Activated naive CD4-positive, alpha-beta T cell treated with anti-CD3 and anti-CD28 coated beads for 36 hours (primary cell): Measurements from ENCODE around the gene IHH. TPM values are rescaled to one million over a fixed set of nuclear protein-coding genes. Genes with fewer than 3 reads are reported as not detected.
A peak's percentile ranks its signal among the peaks of the same experiment; 100 is the strongest.

ENCODE experiments used
- CTCF ChIA-PET: fragments of 350-600 bp; sonication (Branson Sonifier 250); formaldehyde crosslinking; loops from one replicate; lab custom pipeline; 2021; ENCODE audit warnings: antibody characterized with exemption; lab: Charles Lee
- DNase-seq: peaks from one replicate; pipeline ENCODE4 v3.0.0-alpha.2; 2020
- H3K27ac Mint-ChIP-seq: one replicate; pipeline ENCODE4 v1.8.0; 2021; ENCODE audit warnings: mild to moderate bottlenecking, mixed read lengths
- H3K27me3 Mint-ChIP-seq: one replicate; pipeline ENCODE4 v1.8.0; 2021; ENCODE audit warnings: low read depth, mixed read lengths
- H3K36me3 Mint-ChIP-seq: one replicate; pipeline ENCODE4 v1.8.0; 2021; ENCODE audit warnings: low read depth, mixed read lengths
- H3K4me1 Mint-ChIP-seq: one replicate; pipeline ENCODE4 v1.8.0; 2021; ENCODE audit warnings: low read depth, mixed read lengths
- H3K4me3 Mint-ChIP-seq: one replicate; pipeline ENCODE4 v1.8.0; 2021; ENCODE audit warnings: mild to moderate bottlenecking, moderate library complexity, mixed read lengths
- H3K9me3 Mint-ChIP-seq: one replicate; pipeline ENCODE4 v1.8.0; 2021; ENCODE audit warnings: mixed read lengths
- intact Hi-C: fragments of 100-400 bp; cut with micrococcal nuclease; formaldehyde crosslinking; loops from one replicate; pipeline ENCODE4 v1.15.1; 2023
- total RNA-seq, 2 experiments: library from RNA; stranded (reverse); gene quantifications; one replicate each; pipeline ENCODE4 v1.2.3, GENCODE V29; 2021

Gene IHH
- total RNA-seq, 2 experiments from 2014 or later = not detected

- H3K36me3 Mint-ChIP-seq = no peaks in the 10 kb centered on the region
- no peak overlapping the region for H3K27ac Mint-ChIP-seq
- H3K9me3 Mint-ChIP-seq = no peaks in the 10 kb centered on the region
- no peak for DNase-seq
- peaks cover 21% of the 10 kb centered on the region for H3K27me3 Mint-ChIP-seq
- H3K4me1 Mint-ChIP-seq = no peaks in the 10 kb centered on the region
- CTCF ChIA-PET = interaction anchor here (0.5 to 8.9 kb wide), 7 partner anchors 15 to 431 kb away, joined by 3 to 72 read pairs (median 4); partner anchors contain the start of gene NHEJ1
- H3K4me3 Mint-ChIP-seq = no peak overlapping the region
- intact Hi-C loops = no loop called here
These were observed 28.5 kb downstream of the IHH start for GRCh38 chr2:219032051-219032745.

- H3K4me1 Mint-ChIP-seq = no peaks in the 10 kb centered on the region
- H3K9me3 Mint-ChIP-seq = no peaks in the 10 kb centered on the region
- H3K27me3 Mint-ChIP-seq = peaks cover 21% of the 10 kb centered on the region
- no peak overlapping the region for H3K27ac Mint-ChIP-seq
- CTCF ChIA-PET = interaction anchor here (0.8 to 8.9 kb wide), 9 partner anchors 13 to 493 kb away, joined by 3 to 72 read pairs (median 14); partner anchors contain the start of gene NHEJ1
- no peaks in the 10 kb centered on the region for H3K36me3 Mint-ChIP-seq
- no peak overlapping the region for H3K4me3 Mint-ChIP-seq
- intact Hi-C loops = no loop called here
- DNase-seq = no peak
These were observed 29.5 kb downstream of the IHH start for GRCh38 chr2:219031005-219031738.

- H3K4me1 Mint-ChIP-seq = no peaks in the 10 kb centered on the region
- H3K27me3 Mint-ChIP-seq = peaks cover 18% of the 10 kb centered on the region
- H3K4me3 Mint-ChIP-seq = no peak overlapping the region
- H3K9me3 Mint-ChIP-seq = no peaks in the 10 kb centered on the region
- no peak overlapping the region for H3K27ac Mint-ChIP-seq
- H3K36me3 Mint-ChIP-seq = no peaks in the 10 kb centered on the region
- intact Hi-C loops = no loop called here
- no peak for DNase-seq
- CTCF ChIA-PET = interaction anchor here (0.6 to 8.9 kb wide), 42 partner anchors 8 to 493 kb away, joined by 3 to 72 read pairs (median 5); partner anchors contain the start of genes CFAP65, IHH and NHEJ1
These were observed 30.4 kb downstream of the IHH start for GRCh38 chr2:219030177-219030940.

- no peaks in the 10 kb centered on the region for H3K36me3 Mint-ChIP-seq
- intact Hi-C loops = loop anchor here (1.0 kb wide), 3 partner anchors 49 to 126 kb away; no protein-coding TSS in a partner anchor
- no peaks in the 10 kb centered on the region for H3K9me3 Mint-ChIP-seq
- peaks cover 18% of the 10 kb centered on the region for H3K27me3 Mint-ChIP-seq
- no peaks in the 10 kb centered on the region for H3K4me1 Mint-ChIP-seq
- DNase-seq = peak; percentile 83
- CTCF ChIA-PET = interaction anchor here (0.6 to 8.9 kb wide), 42 partner anchors 8 to 494 kb away, joined by 3 to 72 read pairs (median 5); partner anchors contain the start of genes CFAP65, IHH and NHEJ1
- H3K27ac Mint-ChIP-seq = no peak overlapping the region
- no peak overlapping the region for H3K4me3 Mint-ChIP-seq
These were observed 30.9 kb downstream of the IHH start for GRCh38 chr2:219029829-219030165.

GRCh38 chr2:219028996-219029828 is 31.5 kb downstream of the IHH start:
- H3K4me3 Mint-ChIP-seq = no peak overlapping the region
- no peaks in the 10 kb centered on the region for H3K36me3 Mint-ChIP-seq
- no peak for DNase-seq
- no peak overlapping the region for H3K27ac Mint-ChIP-seq
- no peaks in the 10 kb centered on the region for H3K9me3 Mint-ChIP-seq
- CTCF ChIA-PET = interaction anchor here (0.7 to 8.9 kb wide), 38 partner anchors 8 to 495 kb away, joined by 3 to 72 read pairs (median 5); partner anchors contain the start of genes CFAP65, IHH and NHEJ1
- intact Hi-C loops = loop anchor here (1.0 kb wide), 3 partner anchors 49 to 126 kb away; no protein-coding TSS in a partner anchor
- H3K27me3 Mint-ChIP-seq = peaks cover 18% of the 10 kb centered on the region
- no peaks in the 10 kb centered on the region for H3K4me1 Mint-ChIP-seq

- Mint-ChIP-seq H3K36me3 (no peaks in the 10 kb centered on the region), H3K27me3 (peaks cover 13% of the 10 kb centered on the region), H3K4me3 (no peak overlapping the region), H3K4me1 (no peaks in the 10 kb centered on the region), H3K27ac (no peak overlapping the region), H3K9me3 (no peaks in the 10 kb centered on the region)
- intact Hi-C loops = no loop called here
- CTCF ChIA-PET = interaction anchor here (0.9 to 8.9 kb wide), 6 partner anchors 9 to 129 kb away, joined by 3 to 72 read pairs (median 5); partner anchors contain the start of gene NHEJ1
- DNase-seq = no peak
These were observed 32.6 kb downstream of the IHH start for GRCh38 chr2:219028141-219028540.

GRCh38 chr2:219027511-219028055 is 33.1 kb downstream of the IHH start:
- Mint-ChIP-seq H3K27me3 (peaks cover 11% of the 10 kb centered on the region), H3K36me3 (no peaks in the 10 kb centered on the region), H3K27ac (no peak overlapping the region), H3K4me1 (no peaks in the 10 kb centered on the region), H3K4me3 (no peak overlapping the region), H3K9me3 (no peaks in the 10 kb centered on the region)
- no peak for DNase-seq
- intact Hi-C loops = no loop called here
- CTCF ChIA-PET = interaction anchor here (0.6 to 8.9 kb wide), 12 partner anchors 10 to 268 kb away, joined by 3 to 72 read pairs (median 4); partner anchors contain the start of gene NHEJ1

GRCh38 chr2:219026946-219027345 is 33.8 kb downstream of the IHH start:
- H3K4me1 Mint-ChIP-seq = no peaks in the 10 kb centered on the region
- no peaks in the 10 kb centered on the region for H3K36me3 Mint-ChIP-seq
- intact Hi-C loops = no loop called here
- peaks cover 7% of the 10 kb centered on the region for H3K27me3 Mint-ChIP-seq
- H3K4me3 Mint-ChIP-seq = no peak overlapping the region
- no peaks in the 10 kb centered on the region for H3K9me3 Mint-ChIP-seq
- no peak for DNase-seq
- CTCF ChIA-PET = interaction anchor here (0.6 to 8.9 kb wide), 11 partner anchors 11 to 268 kb away, joined by 3 to 72 read pairs (median 4); partner anchors contain the start of gene NHEJ1
- H3K27ac Mint-ChIP-seq = no peak overlapping the region

- intact Hi-C loops = no loop called here
- H3K27me3 Mint-ChIP-seq = peaks cover 5% of the 10 kb centered on the region
- H3K4me1 Mint-ChIP-seq = no peaks in the 10 kb centered on the region
- DNase-seq = no peak
- no peak overlapping the region for H3K4me3 Mint-ChIP-seq
- CTCF ChIA-PET = interaction anchor here (1.6 to 8.9 kb wide), 4 partner anchors 15 to 269 kb away, joined by 3 to 72 read pairs (median 6); partner anchors contain the start of gene NHEJ1
- no peaks in the 10 kb centered on the region for H3K9me3 Mint-ChIP-seq
- H3K36me3 Mint-ChIP-seq = no peaks in the 10 kb centered on the region
- no peak overlapping the region for H3K27ac Mint-ChIP-seq
These were observed 34.8 kb downstream of the IHH start for GRCh38 chr2:219025637-219026585.

- H3K27me3 Mint-ChIP-seq = no peaks in the 10 kb centered on the region
- no peaks in the 10 kb centered on the region for H3K9me3 Mint-ChIP-seq
- H3K4me1 Mint-ChIP-seq = no peaks in the 10 kb centered on the region
- CTCF ChIA-PET = interaction anchor here (0.6 to 1.1 kb wide), 3 partner anchors 19 to 252 kb away, joined by 3 to 5 read pairs (median 3); no protein-coding TSS in a partner anchor
- intact Hi-C loops = no loop called here
- no peak overlapping the region for H3K27ac Mint-ChIP-seq
- H3K4me3 Mint-ChIP-seq = no peak overlapping the region
- no peak for DNase-seq
- no peaks in the 10 kb centered on the region for H3K36me3 Mint-ChIP-seq
These were observed 36.7 kb downstream of the IHH start for GRCh38 chr2:219024059-219024458.
